ENCODE data around the gene SMARCC2.

DNA sequence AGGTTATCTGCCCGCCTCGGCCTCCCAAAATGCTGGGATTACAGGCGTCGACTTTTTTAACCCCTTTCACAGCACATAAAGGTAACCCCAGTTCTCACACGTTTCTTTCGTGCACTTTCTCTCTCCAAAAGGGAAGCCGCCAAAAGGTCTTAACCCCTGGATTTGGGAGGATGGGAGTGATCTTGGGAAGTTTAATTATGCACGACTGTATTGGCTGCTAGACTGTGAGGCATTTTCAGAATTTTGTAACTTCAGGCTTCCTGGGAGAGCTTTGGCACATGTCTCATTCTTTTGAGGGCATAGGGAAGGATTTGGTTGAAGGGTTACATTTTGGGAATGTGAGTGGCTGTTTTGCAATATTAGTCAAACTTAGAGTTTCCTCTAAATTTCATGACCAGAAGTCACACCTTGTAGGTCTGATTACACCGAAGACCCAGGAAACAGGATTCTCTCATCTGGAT lies 1.4 kb upstream of the SMARCC2 start:
- TF ChIP-seq, protein P1, sequence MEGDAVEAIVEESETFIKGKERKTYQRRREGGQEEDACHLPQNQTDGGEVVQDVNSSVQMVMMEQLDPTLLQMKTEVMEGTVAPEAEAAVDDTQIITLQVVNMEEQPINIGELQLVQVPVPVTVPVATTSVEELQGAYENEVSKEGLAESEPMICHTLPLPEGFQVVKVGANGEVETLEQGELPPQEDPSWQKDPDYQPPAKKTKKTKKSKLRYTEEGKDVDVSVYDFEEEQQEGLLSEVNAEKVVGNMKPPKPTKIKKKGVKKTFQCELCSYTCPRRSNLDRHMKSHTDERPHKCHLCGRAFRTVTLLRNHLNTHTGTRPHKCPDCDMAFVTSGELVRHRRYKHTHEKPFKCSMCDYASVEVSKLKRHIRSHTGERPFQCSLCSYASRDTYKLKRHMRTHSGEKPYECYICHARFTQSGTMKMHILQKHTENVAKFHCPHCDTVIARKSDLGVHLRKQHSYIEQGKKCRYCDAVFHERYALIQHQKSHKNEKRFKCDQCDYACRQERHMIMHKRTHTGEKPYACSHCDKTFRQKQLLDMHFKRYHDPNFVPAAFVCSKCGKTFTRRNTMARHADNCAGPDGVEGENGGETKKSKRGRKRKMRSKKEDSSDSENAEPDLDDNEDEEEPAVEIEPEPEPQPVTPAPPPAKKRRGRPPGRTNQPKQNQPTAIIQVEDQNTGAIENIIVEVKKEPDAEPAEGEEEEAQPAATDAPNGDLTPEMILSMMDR (IDR thresholded peaks at IDR 0.05; ENCODE audit: low read length), result no peak
- no peak for TF ChIP-seq EZH2 (optimal IDR thresholded peaks at IDR 0.05; ENCODE audit: low read depth, low read length)

All from MM.1S (cell line).